HG02678 (cell line): ENCODE measurements around the gene HCAR2.
"Not testable (repeated sequence)": the region's sequence is repeated elsewhere in the genome, so short reads cannot be mapped to it uniquely, and the experiment has no call there.

Source experiments
- ATAC-seq: cut with Tn5 transposase; IDR thresholded peaks from one replicate; pipeline ENCODE4 v1.9.1; 2021; ENCODE audit warnings: mild to moderate bottlenecking, moderate library complexity; ENCODE audit not compliant: unreplicated experiment

The HCAR2 gene

GRCh38 chr12:122669397-122670070 lies 33.6 kb downstream of the HCAR2 start:
- no peak for ATAC-seq

- no peak for ATAC-seq
Measured at GRCh38 chr12:122668268-122668667, 34.9 kb downstream of the HCAR2 start.

- no peak for ATAC-seq
Measured at GRCh38 chr12:122665759-122666158, 37.4 kb downstream of the HCAR2 start.

DNA sequence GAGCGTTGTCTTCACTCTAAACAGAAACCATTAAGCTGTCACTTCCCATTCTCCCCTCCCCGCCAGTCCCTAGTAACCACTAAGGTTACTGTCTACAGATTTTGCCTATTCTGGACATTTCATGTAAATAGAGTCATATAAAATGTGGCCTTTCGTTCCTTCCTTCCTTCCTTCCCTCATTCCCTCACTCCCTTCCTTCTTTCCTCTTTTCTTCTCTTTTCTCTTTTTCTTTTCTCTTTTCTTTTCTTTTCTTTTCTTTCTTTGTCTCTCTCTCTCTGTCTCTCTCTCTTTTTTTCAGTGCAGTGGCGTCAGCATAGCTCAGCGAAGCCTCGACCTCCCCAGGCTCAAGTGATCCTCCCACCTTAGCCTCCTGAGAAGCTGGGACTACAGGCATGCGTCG lies 37.8 kb downstream of the HCAR2 start:
- ATAC-seq, result no peak

DNA sequence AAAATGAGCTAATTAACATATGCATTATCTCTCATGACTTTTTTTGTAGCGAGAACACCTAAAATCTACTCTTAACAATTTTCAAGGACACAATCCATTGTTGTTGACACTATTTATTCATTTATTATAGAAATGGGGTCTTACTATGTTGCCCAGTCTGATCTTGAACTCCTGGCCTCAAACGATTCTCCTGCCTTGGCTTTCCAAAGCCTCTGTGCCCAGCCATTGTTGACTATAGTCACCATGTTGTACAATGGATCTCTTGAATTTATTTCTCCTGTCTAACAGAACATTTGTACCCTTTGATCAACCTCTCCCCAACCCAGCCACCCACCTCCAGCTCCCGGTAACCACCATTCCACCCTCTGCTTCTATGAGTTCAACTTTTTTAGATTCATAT lies 41.2 kb downstream of the HCAR2 start:
- no peak for ATAC-seq

GRCh38 chr12:122661246-122661645 lies 41.9 kb downstream of the HCAR2 start:
- ATAC-seq, result no peak

DNA sequence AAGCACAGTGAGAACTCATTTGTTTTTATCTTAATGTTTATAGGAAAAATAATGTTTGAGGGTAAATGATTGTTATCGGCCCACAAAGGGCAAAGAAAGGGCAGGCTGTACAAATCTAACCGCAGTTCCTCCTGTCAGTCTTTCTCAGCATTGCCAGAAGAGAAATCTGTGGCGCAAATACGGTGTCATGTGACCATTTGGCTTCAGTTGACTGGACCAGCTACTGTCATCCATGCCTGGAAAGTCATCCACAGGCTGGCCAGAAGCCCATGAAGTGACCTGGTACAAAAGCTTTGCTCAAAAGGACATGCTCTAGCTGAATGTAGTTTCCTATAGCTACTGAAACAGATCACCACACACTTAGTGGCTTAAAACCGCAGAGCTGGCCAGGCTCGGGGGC lies 43.6 kb downstream of the HCAR2 start:
- no peak for ATAC-seq

DNA sequence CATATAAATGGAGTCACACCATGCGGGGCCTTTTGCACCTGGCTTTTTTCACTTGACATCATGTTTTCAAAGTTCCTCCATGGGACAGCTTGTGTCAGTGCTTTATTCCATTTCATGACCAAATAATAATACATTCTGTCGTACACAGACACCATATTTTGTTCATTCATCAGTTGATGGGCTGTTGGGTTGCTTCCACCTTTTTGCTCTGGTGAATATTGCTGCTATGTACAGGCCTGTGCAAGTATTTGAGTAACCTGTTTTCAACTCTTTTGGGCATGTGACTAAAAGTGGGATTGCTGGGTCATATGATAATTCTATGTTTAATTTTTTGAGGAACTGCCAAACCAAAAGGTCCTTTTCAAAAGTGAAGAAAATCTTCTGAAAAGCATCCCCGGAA lies 46.9 kb downstream of the HCAR2 start:
- ATAC-seq, result no peak

DNA sequence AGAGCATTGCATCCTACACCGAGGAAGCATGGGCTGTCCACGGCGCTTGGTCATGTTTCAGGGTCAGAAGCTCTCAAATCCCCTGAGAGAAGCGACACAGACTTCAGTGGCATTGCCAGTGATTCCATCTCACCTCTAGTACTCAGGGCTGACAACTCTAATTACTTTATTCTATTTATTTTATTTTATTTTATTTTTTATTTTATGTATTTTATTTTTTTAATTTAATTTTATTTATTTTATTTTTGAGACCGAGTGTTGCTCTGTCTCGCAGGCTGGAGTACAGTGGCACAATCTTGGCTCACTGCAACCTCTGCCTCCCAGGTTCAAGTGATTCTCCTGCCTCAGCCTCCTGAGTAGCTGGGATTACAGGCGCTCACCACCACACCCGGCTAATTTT lies 49.9 kb downstream of the HCAR2 start:
- ATAC-seq, result not testable (repeated sequence)

GRCh38 chr12:122651520-122652224 lies 51.5 kb downstream of the HCAR2 start:
- ATAC-seq, result no peak
